GM23248 (cell line): Measurements from ENCODE around the gene BCL11B. TPM values are rescaled to one million over a fixed set of nuclear protein-coding genes. Genes with fewer than 3 reads are reported as not detected.
A peak's percentile ranks its signal among the peaks of the same experiment; 100 is the strongest.

Experiments
- DNase-seq: peaks from one replicate; pipeline ENCODE4 v3.0.0-alpha.2; 2015
- H2AFZ ChIP-seq: fragments of 200-600 bp; sonication (generic); 2 replicates; pipeline ENCODE4 v1.6.1; 2016; ENCODE audit warnings: antibody characterized with exemption
- H3F3A ChIP-seq: fragments of 200-600 bp; sonication (generic); 2 replicates; pipeline ENCODE4 v1.6.1; 2016; ENCODE audit warnings: mild to moderate bottlenecking, antibody characterized with exemption, mixed run types; ENCODE audit not compliant: insufficient read depth
- H3K27ac ChIP-seq: fragments of 200-600 bp; sonication (generic); 2 replicates; pipeline ENCODE4 v1.5.1; 2016; ENCODE audit warnings: mild to moderate bottlenecking
- H3K27me3 ChIP-seq: fragments of 200-600 bp; sonication (generic); replicated peaks from 2 replicates; pipeline ENCODE4 v1.6.1; 2016; ENCODE audit warnings: mild to moderate bottlenecking; ENCODE audit not compliant: insufficient read depth
- H3K36me3 ChIP-seq: fragments of 200-600 bp; sonication (generic); 2 replicates; pipeline ENCODE4 v1.6.1; 2016; ENCODE audit warnings: low read depth, mild to moderate bottlenecking
- H3K4me1 ChIP-seq: fragments of 200-600 bp; sonication (generic); 2 replicates; pipeline ENCODE4 v1.6.1; 2016; ENCODE audit warnings: mild to moderate bottlenecking; ENCODE audit not compliant: insufficient read depth
- H3K4me2 ChIP-seq: fragments of 200-600 bp; sonication (generic); one replicate; pipeline ENCODE4 v1.6.1; 2016; ENCODE audit warnings: mild to moderate bottlenecking; ENCODE audit not compliant: unreplicated experiment
- H3K4me3 ChIP-seq: fragments of 200-600 bp; sonication (generic); 2 replicates; pipeline ENCODE4 v1.5.1; 2016; ENCODE audit warnings: mild to moderate bottlenecking
- H3K79me2 ChIP-seq: fragments of 200-600 bp; sonication (generic); 2 replicates; pipeline ENCODE4 v1.6.1; 2016; ENCODE audit warnings: mild to moderate bottlenecking; ENCODE audit not compliant: insufficient read depth
- H3K9ac ChIP-seq: fragments of 200-600 bp; sonication (generic); 2 replicates; pipeline ENCODE4 v1.6.1; 2016; ENCODE audit warnings: mild to moderate bottlenecking
- H3K9me2 ChIP-seq: fragments of 200-600 bp; sonication (generic); 2 replicates; pipeline ENCODE4 v1.6.1; 2016; ENCODE audit warnings: mixed run types, mild to moderate bottlenecking, moderate library complexity; ENCODE audit not compliant: insufficient read depth
- H3K9me3 ChIP-seq: fragments of 200-600 bp; sonication (generic); one replicate; pipeline ENCODE4 v1.6.1; 2017; ENCODE audit warnings: low read depth
- H4K20me1 ChIP-seq: fragments of 200-600 bp; sonication (generic); 2 replicates; pipeline ENCODE4 v1.6.0; 2016; ENCODE audit not compliant: insufficient read depth
- EZH2 ChIP-seq: fragments of 200-600 bp; sonication (generic); IDR thresholded peaks from 2 replicates; pipeline ENCODE4 v1.6.1; 2018; ENCODE audit warnings: antibody characterized with exemption, mild to moderate bottlenecking; ENCODE audit not compliant: insufficient read depth, poor library complexity, severe bottlenecking
- EZH2phosphoT487 ChIP-seq: fragments of 200-600 bp; sonication (generic); IDR thresholded peaks from 2 replicates; pipeline ENCODE4 v1.6.1; 2018; ENCODE audit warnings: antibody characterized with exemption, moderate library complexity, mild to moderate bottlenecking, low read depth; ENCODE audit not compliant: insufficient read depth
- WGBS, 2 experiments: methylation state at CpG; one replicate each; pipeline ENCODE4 v1.1.6; 2015 to 2017; ENCODE audit warnings: low lambda C conversion rate in 2 of 2, low coverage in 1 of 2; ENCODE audit errors: missing lambda C conversion rate in 2 of 2; 5-methylcytosine and 5-hydroxymethylcytosine counted together
- in situ Hi-C: fragments of 300-500 bp; cut with MboI; formaldehyde crosslinking; loops from 2 replicates; pipeline ENCODE4 v1.15.0; 2020
- polyA plus RNA-seq: library from polyadenylated mRNA; unstranded; fragments of >200 nt; fragmentation: Nextera tagmentation; extraction: Ambion mirVana; gene quantifications from 2 replicates; pipeline ENCODE4 v1.2.1, GENCODE V29; 2016
- total RNA-seq: library from RNA; depleted of rRNA; stranded (reverse); fragments of >200 nt; shearing (Covaris generic); gene quantifications from 2 replicates; pipeline ENCODE4 v1.2.3, GENCODE V29; 2014

Gene BCL11B
- total and polyA plus RNA-seq, 2 experiments from 2014 or later, result not detected

DNA sequence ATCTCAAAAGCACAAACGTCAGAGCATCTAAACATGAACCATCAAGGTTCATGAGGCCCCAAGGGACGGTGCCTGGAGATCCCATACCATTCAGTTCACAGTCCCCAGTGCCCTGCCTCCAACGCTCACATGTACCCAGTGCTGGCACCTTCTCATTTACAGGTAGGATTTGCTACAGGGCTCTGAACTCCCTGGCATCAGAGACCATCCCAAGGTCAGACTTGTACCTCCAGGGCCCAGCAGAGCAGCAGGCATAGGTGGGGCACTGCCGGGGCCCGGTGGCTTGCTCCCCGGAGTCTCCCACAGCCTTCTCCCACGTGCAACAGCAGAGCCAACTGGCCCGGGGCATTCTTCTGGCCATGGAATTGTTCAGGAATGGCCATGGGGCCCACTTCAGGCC is 114.8 kb downstream of the BCL11B start:
- no peak for TF ChIP-seq EZH2
- TF ChIP-seq EZH2phosphoT487, result no peak
- Histone ChIP-seq H3K9ac (no peak overlapping the region), H3K4me2 (no peak overlapping the region), H3K27ac (no peak overlapping the region), H3K27me3 (no peaks in the 10 kb centered on the region), H3K9me2 (no peaks in the 10 kb centered on the region), H2AFZ (no peak overlapping the region), H3K9me3 (no peaks in the 10 kb centered on the region), H4K20me1 (no peaks in the 10 kb centered on the region), H3K36me3 (no peaks in the 10 kb centered on the region), H3F3A (no peaks in the 10 kb centered on the region), H3K79me2 (no peaks in the 10 kb centered on the region), H3K4me1 (no peaks in the 10 kb centered on the region), H3K4me3 (no peak overlapping the region)
- DNase-seq, result no peak
- 75 to 76% methylated on average over 8 of the region's 8 CpGs for WGBS, 2 experiments
- in situ Hi-C loops, result no loop called here

DNA sequence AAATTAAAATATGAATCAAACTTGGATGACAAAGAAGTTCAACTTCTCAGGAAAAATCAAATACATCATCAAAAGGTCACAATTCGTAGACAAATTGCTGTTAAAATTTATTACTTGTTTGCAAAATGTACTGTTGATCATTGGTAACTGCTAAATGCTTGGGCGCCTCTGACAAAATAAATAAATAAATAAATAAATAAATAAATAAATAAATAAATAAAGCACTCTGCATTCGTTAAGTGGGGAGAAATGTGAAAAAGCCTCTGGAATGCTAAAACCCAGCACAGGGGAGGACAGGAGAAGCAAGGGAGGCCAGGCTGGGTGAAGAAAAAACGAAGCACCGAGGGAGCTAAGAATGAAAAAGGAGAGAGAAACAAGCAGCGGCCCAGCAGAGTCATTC is 115.2 kb downstream of the BCL11B start:
- Histone ChIP-seq H3K27me3 (no peaks in the 10 kb centered on the region), H4K20me1 (no peaks in the 10 kb centered on the region), H3K4me3 (no peak overlapping the region), H3F3A (no peaks in the 10 kb centered on the region), H2AFZ (no peak overlapping the region), H3K9me2 (no peaks in the 10 kb centered on the region), H3K27ac (no peak overlapping the region), H3K36me3 (no peaks in the 10 kb centered on the region), H3K4me2 (no peak overlapping the region), H3K4me1 (no peaks in the 10 kb centered on the region), H3K79me2 (no peaks in the 10 kb centered on the region), H3K9ac (no peak overlapping the region), H3K9me3 (no peaks in the 10 kb centered on the region)
- in situ Hi-C loops, result no loop called here
- TF ChIP-seq EZH2 (no peak), EZH2phosphoT487 (no peak)
- 72 to 73% methylated on average over 6 of the region's 6 CpGs for WGBS, 2 experiments
- DNase-seq, result no peak

DNA sequence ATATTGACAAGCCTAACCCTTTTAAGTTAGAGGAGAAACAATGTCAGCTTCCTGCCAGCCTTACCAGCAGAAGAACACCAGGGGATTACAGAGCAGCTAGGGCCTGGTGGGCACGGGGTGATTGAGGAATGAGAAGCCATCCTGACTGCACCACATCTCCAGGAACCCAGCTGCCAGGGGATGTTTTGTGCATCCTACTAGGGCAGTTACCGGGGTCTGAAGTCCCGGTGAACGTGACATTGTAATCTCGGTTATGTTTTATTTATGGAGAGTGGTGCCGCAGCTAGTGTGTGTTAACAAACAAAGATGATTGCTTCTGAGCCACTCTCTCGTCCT is 115.9 kb downstream of the BCL11B start:
- Histone ChIP-seq H3F3A (no peaks in the 10 kb centered on the region), H3K27me3 (no peaks in the 10 kb centered on the region), H4K20me1 (no peaks in the 10 kb centered on the region), H3K4me2 (no peak overlapping the region), H3K27ac (no peak overlapping the region), H3K4me1 (no peaks in the 10 kb centered on the region), H3K9ac (no peak overlapping the region), H3K36me3 (no peaks in the 10 kb centered on the region), H3K9me2 (no peaks in the 10 kb centered on the region), H3K9me3 (no peaks in the 10 kb centered on the region), H2AFZ (no peak overlapping the region), H3K79me2 (no peaks in the 10 kb centered on the region), H3K4me3 (no peak overlapping the region)
- in situ Hi-C loops, result no loop called here
- WGBS, 2 experiments, result 68 to 71% methylated on average over 7 of the region's 7 CpGs
- no peak for DNase-seq
- TF ChIP-seq EZH2 (no peak), EZH2phosphoT487 (no peak)

DNA sequence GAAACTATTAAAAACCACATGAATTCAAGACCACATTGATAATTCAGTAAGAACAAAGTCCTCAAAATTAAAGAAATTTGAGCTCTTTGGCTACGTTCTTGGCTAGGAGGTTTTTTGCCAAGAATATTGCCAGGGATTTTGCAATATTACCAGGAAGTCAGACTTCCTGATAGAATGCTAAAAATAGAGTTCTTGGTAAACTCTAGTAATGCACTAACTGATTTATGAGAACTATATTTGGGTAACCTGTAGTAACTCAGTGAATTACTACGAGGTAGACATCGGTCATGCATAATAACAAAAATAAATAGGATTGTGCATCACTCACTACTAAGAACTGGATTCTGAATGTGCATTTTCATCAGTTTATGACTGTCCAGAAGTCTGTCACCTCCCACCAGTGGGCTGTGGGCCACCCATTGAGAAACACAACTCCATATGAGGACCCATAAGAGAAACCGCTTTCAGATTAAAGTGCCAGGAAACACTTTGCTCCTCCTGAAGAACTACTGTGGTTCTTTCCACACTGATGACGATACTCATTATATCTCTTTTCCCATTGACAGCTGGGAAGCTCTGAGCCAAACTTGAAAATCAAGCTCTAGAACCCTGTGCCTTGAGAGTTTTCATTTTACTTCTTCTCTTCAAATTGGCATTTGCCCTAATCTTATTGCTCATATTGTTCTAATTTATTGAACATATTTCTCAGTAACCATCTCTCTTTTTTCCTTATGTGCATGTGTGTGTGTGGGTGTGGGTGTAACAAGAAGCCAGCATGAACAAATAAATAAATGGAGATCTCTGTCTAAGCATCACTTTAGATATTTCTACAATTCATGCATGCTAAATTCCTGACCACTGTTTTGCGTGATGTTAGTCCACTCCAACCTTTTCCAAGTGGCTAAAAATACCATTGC is 116.6 kb downstream of the BCL11B start:
- H3K4me3 ChIP-seq, result no peak overlapping the region
- H3K4me1 ChIP-seq, result no peaks in the 10 kb centered on the region
- no peaks in the 10 kb centered on the region for H3K79me2 ChIP-seq
- H4K20me1 ChIP-seq, result no peaks in the 10 kb centered on the region
- WGBS, 2 experiments, result 4 to 6% methylated on average over 6 of the region's 6 CpGs
- no peaks in the 10 kb centered on the region for H3F3A ChIP-seq
- no peaks in the 10 kb centered on the region for H3K27me3 ChIP-seq
- H3K36me3 ChIP-seq, result no peaks in the 10 kb centered on the region
- no peak overlapping the region for H3K27ac ChIP-seq
- no peaks in the 10 kb centered on the region for H3K9me2 ChIP-seq
- H2AFZ ChIP-seq, result no peak overlapping the region
- H3K9me3 ChIP-seq, result no peaks in the 10 kb centered on the region
- DNase-seq, result peak; percentile 4
- H3K9ac ChIP-seq, result no peak overlapping the region
- H3K4me2 ChIP-seq, result no peak overlapping the region
- TF ChIP-seq EZH2phosphoT487, result no peak
- TF ChIP-seq EZH2, result no peak
- in situ Hi-C loops, result no loop called here
